ENCODE results near the gene LAMTOR1.
"Not testable (repeated sequence)": the region's sequence is repeated elsewhere in the genome, so short reads cannot be mapped to it uniquely, and the experiment has no call there.

Gene LAMTOR1

GRCh38 chr11:72135891-72136683 lies 33.0 kb upstream of the LAMTOR1 start:
- Histone ChIP-seq H3K27ac (no peak overlapping the region), H3K36me3 (no peaks in the 10 kb centered on the region)

GRCh38 chr11:72135473-72135872 lies 32.4 kb upstream of the LAMTOR1 start, which contains the start of gene FOLR3:
Gene FOLR3 (plus strand): TSS chr11:72135725. CDS start chr11:72135953, 228 bp downstream.
- not testable (repeated sequence) for H3K36me3 ChIP-seq; DNase-seq; H3K9me3 ChIP-seq (ENCODE audit: severe bottlenecking); H3K27ac ChIP-seq; H3K4me3 ChIP-seq (ENCODE audit: low read depth, low read length); H3K27me3 ChIP-seq (ENCODE audit: insufficient read depth, low read depth, severe bottlenecking)

More at GRCh38 chr11:72135891-72136683, 33.0 kb upstream of the LAMTOR1 start:
- Histone ChIP-seq H3K9me3 (ENCODE audit: severe bottlenecking) (no peaks in the 10 kb centered on the region), H3K27me3 (ENCODE audit: insufficient read depth, low read depth, severe bottlenecking) (no peaks in the 10 kb centered on the region), H3K4me3 (ENCODE audit: low read depth, low read length) (no peak overlapping the region)
- no peak for TF ChIP-seq CTCF (IDR thresholded peaks at IDR 0.05; ENCODE audit: low read depth, low read length)
- no peak for DNase-seq

- H3K27me3 ChIP-seq (ENCODE audit: insufficient read depth, low read depth, severe bottlenecking), result no peaks in the 10 kb centered on the region
- no peak for DNase-seq
- no peak for TF ChIP-seq CTCF (IDR thresholded peaks at IDR 0.05; ENCODE audit: low read depth, low read length)
- no peak overlapping the region for H3K27ac ChIP-seq
- H3K4me3 ChIP-seq (ENCODE audit: low read depth, low read length), result no peak overlapping the region
- H3K9me3 ChIP-seq (ENCODE audit: severe bottlenecking), result peaks cover 5% of the 10 kb centered on the region
- no peaks in the 10 kb centered on the region for H3K36me3 ChIP-seq
Observed at GRCh38 chr11:72132646-72133045, 29.5 kb upstream of the LAMTOR1 start.

- Histone ChIP-seq H3K4me3 (ENCODE audit: low read depth, low read length) (no peak overlapping the region), H3K27me3 (ENCODE audit: insufficient read depth, low read depth, severe bottlenecking) (no peaks in the 10 kb centered on the region), H3K27ac (no peak overlapping the region), H3K9me3 (ENCODE audit: severe bottlenecking) (peaks cover 13% of the 10 kb centered on the region), H3K36me3 (no peaks in the 10 kb centered on the region)
- DNase-seq, result no peak
- no peak for TF ChIP-seq CTCF (IDR thresholded peaks at IDR 0.05; ENCODE audit: low read depth, low read length)
Observed at GRCh38 chr11:72129381-72129780, 26.3 kb upstream of the LAMTOR1 start.

- H3K9me3 ChIP-seq (ENCODE audit: severe bottlenecking), result peaks cover 17% of the 10 kb centered on the region
- no peak for DNase-seq
- TF ChIP-seq CTCF (IDR thresholded peaks at IDR 0.05; ENCODE audit: low read depth, low read length), result no peak
- H3K27ac ChIP-seq, result no peak overlapping the region
- no peaks in the 10 kb centered on the region for H3K27me3 ChIP-seq (ENCODE audit: insufficient read depth, low read depth, severe bottlenecking)
- no peak overlapping the region for H3K4me3 ChIP-seq (ENCODE audit: low read depth, low read length)
- no peaks in the 10 kb centered on the region for H3K36me3 ChIP-seq
Observed at GRCh38 chr11:72127923-72128322, 24.8 kb upstream of the LAMTOR1 start.

GRCh38 chr11:72125956-72126355 lies 22.9 kb upstream of the LAMTOR1 start:
- no peak overlapping the region for H3K4me3 ChIP-seq (ENCODE audit: low read depth, low read length)
- no peaks in the 10 kb centered on the region for H3K27me3 ChIP-seq (ENCODE audit: insufficient read depth, low read depth, severe bottlenecking)
- TF ChIP-seq CTCF (IDR thresholded peaks at IDR 0.05; ENCODE audit: low read depth, low read length), result no peak
- no peak for DNase-seq
- no peaks in the 10 kb centered on the region for H3K36me3 ChIP-seq
- peaks cover 17% of the 10 kb centered on the region for H3K9me3 ChIP-seq (ENCODE audit: severe bottlenecking)
- no peak overlapping the region for H3K27ac ChIP-seq

All from WERI-Rb-1 (cell line).